IMR-90 (cell line): ENCODE data around the gene NAV1. TPM values are rescaled to one million over a fixed set of nuclear protein-coding genes. Genes with fewer than 3 reads are reported as not detected.

Experiments
- ATAC-seq: fragments of 200-7000 bp; cut with Tn5 transposase; 2 replicates; pipeline ENCODE4 v1.9.1; 2020; ENCODE audit warnings: low read depth, mild to moderate bottlenecking, moderate library complexity
- BruUV-seq: library from RNA; stranded (reverse); fragments of 400-500 nt; replicated peaks from 2 replicates; lab custom pipeline; 2021; lab: Mats Ljungman, UMichigan
- CTCF ChIA-PET: fragments of 300-600 bp; formaldehyde crosslinking; extraction: SDS; loops from one replicate; lab custom pipeline; 2021; ENCODE audit warnings: antibody characterized with exemption; lab: Yijun Ruan, JAX
- POLR2A ChIA-PET: fragments of 300-600 bp; sonication (Branson Sonifier 250); formaldehyde crosslinking; loops from one replicate; lab custom pipeline; 2022; ENCODE audit warnings: antibody characterized with exemption; ENCODE audit not compliant: unreplicated experiment; lab: Charles Lee
- DNase-seq: peaks from one replicate; pipeline ENCODE4 v3.0.0; 2013
- H2AFZ ChIP-seq: replicated peaks from 2 replicates; pipeline ENCODE3; 2013; ENCODE audit warnings: low read length, mild to moderate bottlenecking; ENCODE audit not compliant: poor library complexity
- H2AK5ac ChIP-seq: 2 replicates; pipeline ENCODE4 v1.6.1; 2013; ENCODE audit warnings: low read depth, low read length, inconsistent platforms
- H2AK9ac ChIP-seq: replicated peaks from 2 replicates; pipeline ENCODE3; 2013; ENCODE audit warnings: mild to moderate bottlenecking, low read depth, low read length, moderate library complexity; ENCODE audit not compliant: poor library complexity
- H2BK120ac ChIP-seq: 2 replicates; pipeline ENCODE4 v1.6.1; 2013; ENCODE audit warnings: low read depth, low read length, inconsistent platforms
- H2BK15ac ChIP-seq: 3 replicates; pipeline ENCODE4 v1.6.1; 2013; ENCODE audit warnings: low read depth, low read length, inconsistent platforms
- H2BK20ac ChIP-seq: 2 replicates; pipeline ENCODE4 v1.6.1; 2013; ENCODE audit warnings: low read depth, mild to moderate bottlenecking, inconsistent platforms, low read length, moderate library complexity
- H2BK5ac ChIP-seq: 2 replicates; pipeline ENCODE4 v1.6.1; 2013; ENCODE audit warnings: mild to moderate bottlenecking, low read depth, low read length, inconsistent platforms; ENCODE audit not compliant: poor library complexity, severe bottlenecking
- H3K14ac ChIP-seq: replicated peaks from 2 replicates; pipeline ENCODE4 v1.6.1; 2013; ENCODE audit warnings: low read depth, low read length, inconsistent platforms
- H3K18ac ChIP-seq: 2 replicates; pipeline ENCODE4 v1.6.1; 2013; ENCODE audit warnings: low read depth, low read length, control low read depth
- H3K23ac ChIP-seq: 2 replicates; pipeline ENCODE4 v1.6.1; 2013; ENCODE audit warnings: low read depth, low read length, inconsistent platforms
- H3K27ac ChIP-seq: 2 replicates; pipeline ENCODE4 v1.5.1; 2013; ENCODE audit warnings: mild to moderate bottlenecking, control low read depth, low read length; ENCODE audit not compliant: insufficient read depth
- H3K27me3 ChIP-seq: 2 replicates; pipeline ENCODE4 v1.6.1; 2013; ENCODE audit warnings: low read length; ENCODE audit not compliant: control insufficient read depth, insufficient read depth
- H3K36me3 ChIP-seq: 2 replicates; pipeline ENCODE4 v1.6.1; 2013; ENCODE audit warnings: low read length, mixed read lengths; ENCODE audit not compliant: control insufficient read depth, insufficient read depth
- H3K4ac ChIP-seq: 2 replicates; pipeline ENCODE4 v1.6.1; 2013; ENCODE audit warnings: low read depth, low read length, inconsistent platforms
- H3K4me1 ChIP-seq: 2 replicates; pipeline ENCODE4 v1.6.1; 2013; ENCODE audit warnings: low read length, mixed read lengths; ENCODE audit not compliant: control insufficient read depth, insufficient read depth
- H3K4me2 ChIP-seq: 2 replicates; pipeline ENCODE4 v1.6.1; 2013; ENCODE audit warnings: low read depth, mild to moderate bottlenecking, control low read depth, low read length, moderate library complexity
- H3K4me3 ChIP-seq: 2 replicates; pipeline ENCODE4 v1.5.1; 2013; ENCODE audit warnings: low read depth, mild to moderate bottlenecking, control low read depth, low read length, moderate library complexity; ENCODE audit not compliant: insufficient read depth
- H3K56ac ChIP-seq: 2 replicates; pipeline ENCODE4 v1.6.1; 2013; ENCODE audit warnings: low read length, inconsistent platforms; ENCODE audit not compliant: insufficient read depth; ENCODE audit errors: extremely low read depth
- H3K79me1 ChIP-seq, 2 experiments: 2 replicates each; pipeline ENCODE4 v1.6.1; 2013; ENCODE audit warnings: low read length in 2 of 2, inconsistent platforms in 1 of 2, low read depth in 1 of 2
- H3K9ac ChIP-seq: 2 replicates; pipeline ENCODE4 v1.6.1; 2013; ENCODE audit warnings: low read depth, low read length, control low read depth
- H3K9me1 ChIP-seq: 2 replicates; pipeline ENCODE4 v1.6.1; 2013; ENCODE audit warnings: low read length, inconsistent platforms; ENCODE audit not compliant: insufficient read depth
- H3K9me3 ChIP-seq: 2 replicates; pipeline ENCODE4 v1.6.1; 2013; ENCODE audit warnings: low read length; ENCODE audit not compliant: control insufficient read depth, insufficient read depth
- H4K20me1 ChIP-seq: 2 replicates; pipeline ENCODE4 v1.6.1; 2013; ENCODE audit warnings: low read length, inconsistent platforms; ENCODE audit not compliant: insufficient read depth
- H4K5ac ChIP-seq: 2 replicates; pipeline ENCODE4 v1.6.1; 2013; ENCODE audit warnings: mild to moderate bottlenecking, low read depth, low read length, control low read depth
- H4K8ac ChIP-seq, 2 experiments: 2 replicates each; pipeline ENCODE4 v1.6.1; 2013; ENCODE audit warnings: low read depth in 2 of 2, low read length in 2 of 2, control low read depth in 1 of 2, inconsistent platforms in 1 of 2
- H4K91ac ChIP-seq: 2 replicates; pipeline ENCODE4 v1.6.1; 2013; ENCODE audit warnings: low read depth, low read length, inconsistent platforms; ENCODE audit not compliant: insufficient read depth
- CEBPB ChIP-seq: IDR thresholded peaks from 2 replicates; pipeline ENCODE4 v1.6.1; 2012; ENCODE audit warnings: low read depth, low read length, improper control_type of control experiment
- CHD1 ChIP-seq: IDR thresholded peaks from 2 replicates; pipeline ENCODE4 v1.6.1; 2012; ENCODE audit warnings: low read depth, low read length, improper control_type of control experiment
- FOS ChIP-seq: fragments of 150-350 bp; IDR thresholded peaks from 2 replicates; pipeline ENCODE4 v1.6.1; 2016; ENCODE audit warnings: low read depth, low read length
- MAFK ChIP-seq: IDR thresholded peaks from 2 replicates; pipeline ENCODE4 v1.6.1; 2012; ENCODE audit warnings: low read depth, low read length, improper control_type of control experiment
- MAZ ChIP-seq: IDR thresholded peaks from 2 replicates; pipeline ENCODE4 v1.6.1; 2012; ENCODE audit warnings: low read depth, mild to moderate bottlenecking, low read length, improper control_type of control experiment, moderate library complexity, borderline replicate concordance
- MXI1 ChIP-seq: IDR thresholded peaks from 2 replicates; pipeline ENCODE4 v1.6.1; 2012; ENCODE audit warnings: low read depth, mild to moderate bottlenecking, low read length, moderate library complexity, borderline replicate concordance
- NFE2L2 ChIP-seq: fragments of 150-350 bp; IDR thresholded peaks from 2 replicates; pipeline ENCODE4 v1.6.1; 2016; ENCODE audit warnings: low read depth, mild to moderate bottlenecking, low read length
- POLR2A ChIP-seq: IDR thresholded peaks from 2 replicates; pipeline ENCODE4 v1.6.1; 2012; ENCODE audit warnings: mild to moderate bottlenecking, low read depth, low read length
- RCOR1 ChIP-seq: IDR thresholded peaks from 2 replicates; pipeline ENCODE4 v1.6.1; 2012; ENCODE audit warnings: mild to moderate bottlenecking, low read length, improper control_type of control experiment; ENCODE audit not compliant: insufficient replicate concordance
- SMC3 ChIP-seq: fragments of 150-350 bp; IDR thresholded peaks from 2 replicates; pipeline ENCODE4 v1.6.1; 2016; ENCODE audit warnings: low read depth, mild to moderate bottlenecking, antibody characterized with exemption, low read length, moderate library complexity
- USF2 ChIP-seq: fragments of 150-350 bp; IDR thresholded peaks from 2 replicates; pipeline ENCODE4 v1.6.1; 2017; ENCODE audit warnings: mild to moderate bottlenecking, antibody characterized with exemption, low read length, low read depth
- WGBS, 2 experiments: methylation state at CpG; one replicate each; pipeline versions ENCODE4 v1.1.5 to v1.1.7; 2013; ENCODE audit warnings: missing lambda C conversion rate in 2 of 2; ENCODE audit not compliant: insufficient read length in 1 of 2; ENCODE audit errors: extremely low coverage in 2 of 2; 5-methylcytosine and 5-hydroxymethylcytosine counted together
- dilution Hi-C: fragments of 300-500 bp; cut with HindIII; formaldehyde crosslinking; loops from one replicate; pipeline ENCODE4 v1.14.3; 2018; ENCODE audit warnings: low sequenced_read_pairs; ENCODE audit not compliant: unreplicated experiment
- in situ Hi-C: fragments of 300-500 bp; cut with MboI; formaldehyde crosslinking; loops from 3 replicates; pipeline ENCODE4 v1.14.3; 2019; ENCODE audit warnings: low sequenced_read_pairs, inconsistent platforms, mixed read lengths
- intact Hi-C: fragments of 100-400 bp; cut with micrococcal nuclease; formaldehyde crosslinking; loops from 2 replicates; pipeline ENCODE4 v1.10.0; 2022
- polyA plus RNA-seq, 3 experiments: library from polyadenylated mRNA; depleted of rRNA; stranded (reverse); fragments of >200 nt; gene quantifications; 2 replicates each; pipeline ENCODE4 v1.2.3, GENCODE V29; 2012; ENCODE audit warnings: low replicate concordance in 1 of 3
- total RNA-seq: library from RNA; depleted of rRNA; stranded (reverse); fragments of >200 nt; gene quantifications from 2 replicates; pipeline ENCODE4 v1.2.3, GENCODE V29; 2012

Gene NAV1
- total and polyA plus RNA-seq, 2 of the 4 experiments (the other 2 are of a cell fraction), result 14.0 to 23.1 TPM

GRCh38 chr1:201505503-201505890, 33.4 kb upstream of the NAV1 start:
- H4K8ac ChIP-seq, result peak overlapping the region; percentile 94
- H3K23ac ChIP-seq, result peak overlapping the region; percentile 96
- TF ChIP-seq SMC3, result no peak
- TF ChIP-seq CEBPB, result no peak
- TF ChIP-seq MAZ, result no peak
- TF ChIP-seq USF2, result no peak
- TF ChIP-seq FOS, result no peak
- TF ChIP-seq CHD1, result 0 out of 2 replicates have a peak, but pooled peaks have one; percentile 33
- 0 out of 2 replicates have a peak, but pooled peaks have one; percentile 13 for TF ChIP-seq NFE2L2
- TF ChIP-seq MXI1, result no peak
- peak; percentile 89 for TF ChIP-seq POLR2A
- no peak for TF ChIP-seq RCOR1
- no peak for TF ChIP-seq MAFK
- H2BK15ac ChIP-seq, result peak overlapping the region; percentile 94; the same call in 2 of the 3 replicates
- intact Hi-C loops, result loop anchor here (5.0 kb wide), 1 partner anchor 38 kb away; the partner anchor contains the start of gene PHLDA3
- peak; percentile 76 for DNase-seq
- H3K36me3 ChIP-seq, result peaks cover 17% of the 10 kb centered on the region
- H3K9me3 ChIP-seq, result no peaks in the 10 kb centered on the region
- peak overlapping the region; percentile 94 for H2BK5ac ChIP-seq
- H3K56ac ChIP-seq, result peak overlapping the region; percentile 97
- peaks cover 37% of the 10 kb centered on the region for H3K9me1 ChIP-seq
- WGBS, 2 experiments, result no CpG with 5 or more reads among the region's 4 CpGs
- peak overlapping the region; percentile 94 for H3K27ac ChIP-seq
- no TSS peak for BruUV-seq
- peak overlapping the region; percentile 37 for H2BK120ac ChIP-seq
- no peaks in the 10 kb centered on the region for H3K27me3 ChIP-seq
- H3K4me2 ChIP-seq, result peak overlapping the region; percentile 97
- peak overlapping the region; percentile 79 for H3K4me3 ChIP-seq
- peak overlapping the region; percentile 96 for H4K91ac ChIP-seq
- H3K79me1 ChIP-seq, result peaks cover 7 to 47% of the 10 kb centered on the region in 2 experiments; a peak in 2 of 4 replicates
- H2AK9ac ChIP-seq, result peak overlapping the region; percentile 95
- ATAC-seq, result peak; percentile 10
- peak overlapping the region; percentile 63 for H2AFZ ChIP-seq
- CTCF ChIA-PET, result interaction anchor here (0.5 kb wide), 1 partner anchor 15 kb away, joined by 9 read pairs; no protein-coding TSS in a partner anchor
- dilution Hi-C loops, result no loop called here
- POLR2A ChIA-PET, result interaction anchor here (0.6 to 1.5 kb wide), 3 partner anchors 9 to 145 kb away, joined by 3 to 5 read pairs (median 4); no protein-coding TSS in a partner anchor
- peak overlapping the region; percentile 96 for H3K14ac ChIP-seq
- peak overlapping the region; percentile 87 for H3K18ac ChIP-seq
- peak overlapping the region; percentile 97 for H2AK5ac ChIP-seq
- peak overlapping the region; percentile 95 for H3K4ac ChIP-seq
- in situ Hi-C loops, result no loop called here
- H2BK20ac ChIP-seq, result peak overlapping the region; percentile 45; the same call in 1 of the 2 replicates
- peak overlapping the region; percentile 86 for H4K5ac ChIP-seq
- peaks cover 29% of the 10 kb centered on the region for H4K20me1 ChIP-seq
- H3K4me1 ChIP-seq, result peaks cover 40% of the 10 kb centered on the region
- peak overlapping the region; percentile 95 for H3K9ac ChIP-seq
